C4-2B (cell line): ENCODE data around the gene TRPM5.
A peak's percentile ranks its signal among the peaks of the same experiment; 100 is the strongest.

ENCODE experiments used
- H3K27ac ChIP-seq: fragments of 450-650 bp; 2 replicates; pipeline ENCODE4 v1.5.1; 2017
- CTCF ChIP-seq: fragments of 450-650 bp; conservative IDR thresholded peaks from 2 replicates; pipeline ENCODE4 v1.5.1; 2017; ENCODE audit warnings: mild to moderate bottlenecking
- ZFX ChIP-seq: fragments of 450-650 bp; IDR thresholded peaks from 2 replicates; pipeline ENCODE4 v1.6.1; 2017

The TRPM5 gene

GRCh38 chr11:2432171-2432621 is 12.1 kb downstream of the TRPM5 start:
- H3K27ac ChIP-seq: no peak overlapping the region
- TF ChIP-seq ZFX (no peak), CTCF (no peak)

- H3K27ac ChIP-seq: no peak overlapping the region
- no peak for TF ChIP-seq CTCF
- TF ChIP-seq ZFX: no peak
Measured at GRCh38 chr11:2431395-2431794, 12.9 kb downstream of the TRPM5 start.

- H3K27ac ChIP-seq: no peak overlapping the region
- no peak for TF ChIP-seq ZFX
- TF ChIP-seq CTCF: peak; percentile 98
Measured at GRCh38 chr11:2428322-2428795, 16.0 kb downstream of the TRPM5 start.

- H3K27ac ChIP-seq: no peak overlapping the region
- TF ChIP-seq CTCF (no peak), ZFX (no peak)
Measured at GRCh38 chr11:2427721-2428321, 16.5 kb downstream of the TRPM5 start.

GRCh38 chr11:2426826-2427521 is 17.3 kb downstream of the TRPM5 start:
- TF ChIP-seq ZFX (no peak), CTCF (no peak)
- no peak overlapping the region for H3K27ac ChIP-seq

- H3K27ac ChIP-seq: no peak overlapping the region
- TF ChIP-seq CTCF (no peak), ZFX (no peak)
Measured at GRCh38 chr11:2426221-2426620, 18.1 kb downstream of the TRPM5 start.

- TF ChIP-seq ZFX: no peak
- no peak for TF ChIP-seq CTCF
Measured at GRCh38 chr11:2425506-2425905, 18.8 kb downstream of the TRPM5 start.

More at GRCh38 chr11:2425506-2425905, 18.8 kb downstream of the TRPM5 start:
- no peak overlapping the region for H3K27ac ChIP-seq
